PC-3 (cell line): ENCODE data around the gene PERP. TPM values are rescaled to one million over a fixed set of nuclear protein-coding genes. Genes with fewer than 3 reads are reported as not detected.

Experiments used
- ATAC-seq: fragments of 200-7000 bp; cut with Tn5 transposase; 2 replicates; pipeline ENCODE4 v1.9.1; 2020; ENCODE audit warnings: mild to moderate bottlenecking, moderate library complexity
- BruUV-seq: library from RNA; stranded (reverse); fragments of 400-500 nt; replicated peaks from 2 replicates; lab custom pipeline; 2021; lab: Mats Ljungman, UMichigan
- CTCF ChIA-PET: fragments of 300-600 bp; sonication (Branson Sonifier 250); formaldehyde crosslinking; loops from one replicate; lab custom pipeline; 2022; ENCODE audit warnings: antibody characterized with exemption; lab: Charles Lee
- POLR2A ChIA-PET: fragments of 300-600 bp; sonication (Branson Sonifier 250); formaldehyde crosslinking; loops from one replicate; lab custom pipeline; 2022; ENCODE audit warnings: antibody characterized with exemption; ENCODE audit not compliant: unreplicated experiment; lab: Charles Lee
- DNase-seq: peaks from one replicate; pipeline ENCODE4 v3.0.0-alpha.2; 2015
- H2AFZ ChIP-seq: fragments of 300-600 bp; sonication (generic); 2 replicates; pipeline ENCODE4 v1.6.0; 2016; ENCODE audit warnings: antibody characterized with exemption, low read length
- H3F3A ChIP-seq: fragments of 300-600 bp; sonication (generic); one replicate; pipeline ENCODE4 v1.6.0; 2017; ENCODE audit warnings: antibody characterized with exemption, low read length, control low read depth, mild to moderate bottlenecking; ENCODE audit not compliant: unreplicated experiment
- H3K27ac ChIP-seq: fragments of 300-600 bp; sonication (generic); 2 replicates; pipeline ENCODE4 v1.5.1; 2016; ENCODE audit warnings: mild to moderate bottlenecking, low read length
- H3K27me3 ChIP-seq: fragments of 300-600 bp; sonication (generic); 2 replicates; pipeline ENCODE4 v1.6.1; 2016; ENCODE audit warnings: low read length, mixed read lengths
- H3K36me3 ChIP-seq: fragments of 300-600 bp; sonication (generic); 2 replicates; pipeline ENCODE4 v1.6.1; 2016; ENCODE audit warnings: low read depth, mixed run types, low read length, mixed read lengths
- H3K4me1 ChIP-seq: fragments of 300-600 bp; sonication (generic); 2 replicates; pipeline ENCODE4 v1.5.1; 2016; ENCODE audit warnings: low read length; ENCODE audit not compliant: insufficient read depth
- H3K4me2 ChIP-seq: fragments of 300-600 bp; sonication (generic); 2 replicates; pipeline ENCODE4 v1.6.0; 2016; ENCODE audit warnings: low read length
- H3K4me3 ChIP-seq: fragments of 300-600 bp; sonication (generic); 2 replicates; pipeline ENCODE4 v1.5.1; 2016; ENCODE audit warnings: mild to moderate bottlenecking, low read length, mixed read lengths
- H3K79me2 ChIP-seq: fragments of 300-600 bp; sonication (generic); 2 replicates; pipeline ENCODE4 v1.6.1; 2017; ENCODE audit warnings: low read length, mixed read lengths
- H3K9ac ChIP-seq: fragments of 300-600 bp; sonication (generic); 2 replicates; pipeline ENCODE4 v1.6.0; 2016; ENCODE audit warnings: mild to moderate bottlenecking, low read length
- H3K9me2 ChIP-seq: fragments of 300-600 bp; sonication (generic); replicated peaks from 2 replicates; pipeline ENCODE4 v1.6.1; 2016; ENCODE audit warnings: mixed run types, low read length, mixed read lengths
- H3K9me3 ChIP-seq: fragments of 300-600 bp; sonication (generic); 2 replicates; pipeline ENCODE4 v1.6.1; 2016; ENCODE audit warnings: low read length, mixed read lengths
- H4K20me1 ChIP-seq: fragments of 300-600 bp; sonication (generic); 2 replicates; pipeline ENCODE4 v1.6.1; 2016; ENCODE audit warnings: low read length, mixed read lengths
- EZH2 ChIP-seq: fragments of 300-600 bp; sonication (generic); IDR thresholded peaks from one replicate; pipeline ENCODE4 v1.6.1; 2017; ENCODE audit warnings: antibody characterized with exemption, mild to moderate bottlenecking, low read length; ENCODE audit not compliant: unreplicated experiment
- EZH2phosphoT487 ChIP-seq: fragments of 300-600 bp; sonication (generic); IDR thresholded peaks from 2 replicates; pipeline ENCODE4 v1.6.1; 2018; ENCODE audit warnings: mild to moderate bottlenecking, antibody characterized with exemption, low read length, borderline replicate concordance
- intact Hi-C: fragments of 100-400 bp; cut with micrococcal nuclease; formaldehyde crosslinking; loops from 2 replicates; pipeline ENCODE4 v1.9.0; 2023
- total RNA-seq: library from RNA; depleted of rRNA; stranded (reverse); fragments of >200 nt; gene quantifications from 2 replicates; pipeline ENCODE4 v1.2.3, GENCODE V29; 2014
- TF ChIP-seq, protein P1 (sequence below): fragments of 300-600 bp; sonication (generic); conservative IDR thresholded peaks from 2 replicates; pipeline ENCODE4 v1.5.1; 2017; ENCODE audit warnings: antibody characterized with exemption, low read depth, mild to moderate bottlenecking, low read length

The PERP gene
- total RNA-seq, 1 experiment from 2014 or later = 50.3 TPM

- no TSS peak for BruUV-seq
- no peaks in the 10 kb centered on the region for H3K79me2 ChIP-seq
- H2AFZ ChIP-seq = no peak overlapping the region
- peaks cover 14% of the 10 kb centered on the region for H3K4me1 ChIP-seq
- peaks cover 3% of the 10 kb centered on the region for H3F3A ChIP-seq
- ChIA-PET POLR2A (no interaction called here), CTCF (no interaction called here)
- H3K27me3 ChIP-seq = no peaks in the 10 kb centered on the region
- H4K20me1 ChIP-seq = no peaks in the 10 kb centered on the region
- DNase-seq (no peak), ATAC-seq (no peak)
- no peaks in the 10 kb centered on the region for H3K36me3 ChIP-seq
- no peaks in the 10 kb centered on the region for H3K9me2 ChIP-seq
- H3K4me2 ChIP-seq = no peak overlapping the region
- no peaks in the 10 kb centered on the region for H3K9me3 ChIP-seq
- H3K9ac ChIP-seq = no peak overlapping the region
- TF ChIP-seq EZH2 (no peak), EZH2phosphoT487 (no peak)
- TF ChIP-seq, protein P1, sequence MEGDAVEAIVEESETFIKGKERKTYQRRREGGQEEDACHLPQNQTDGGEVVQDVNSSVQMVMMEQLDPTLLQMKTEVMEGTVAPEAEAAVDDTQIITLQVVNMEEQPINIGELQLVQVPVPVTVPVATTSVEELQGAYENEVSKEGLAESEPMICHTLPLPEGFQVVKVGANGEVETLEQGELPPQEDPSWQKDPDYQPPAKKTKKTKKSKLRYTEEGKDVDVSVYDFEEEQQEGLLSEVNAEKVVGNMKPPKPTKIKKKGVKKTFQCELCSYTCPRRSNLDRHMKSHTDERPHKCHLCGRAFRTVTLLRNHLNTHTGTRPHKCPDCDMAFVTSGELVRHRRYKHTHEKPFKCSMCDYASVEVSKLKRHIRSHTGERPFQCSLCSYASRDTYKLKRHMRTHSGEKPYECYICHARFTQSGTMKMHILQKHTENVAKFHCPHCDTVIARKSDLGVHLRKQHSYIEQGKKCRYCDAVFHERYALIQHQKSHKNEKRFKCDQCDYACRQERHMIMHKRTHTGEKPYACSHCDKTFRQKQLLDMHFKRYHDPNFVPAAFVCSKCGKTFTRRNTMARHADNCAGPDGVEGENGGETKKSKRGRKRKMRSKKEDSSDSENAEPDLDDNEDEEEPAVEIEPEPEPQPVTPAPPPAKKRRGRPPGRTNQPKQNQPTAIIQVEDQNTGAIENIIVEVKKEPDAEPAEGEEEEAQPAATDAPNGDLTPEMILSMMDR = no peak
- intact Hi-C loops = no loop called here
- H3K4me3 ChIP-seq = no peak overlapping the region
- no peak overlapping the region for H3K27ac ChIP-seq
Measured at GRCh38 chr6:138078491-138078890, 28.7 kb downstream of the PERP start.

DNA sequence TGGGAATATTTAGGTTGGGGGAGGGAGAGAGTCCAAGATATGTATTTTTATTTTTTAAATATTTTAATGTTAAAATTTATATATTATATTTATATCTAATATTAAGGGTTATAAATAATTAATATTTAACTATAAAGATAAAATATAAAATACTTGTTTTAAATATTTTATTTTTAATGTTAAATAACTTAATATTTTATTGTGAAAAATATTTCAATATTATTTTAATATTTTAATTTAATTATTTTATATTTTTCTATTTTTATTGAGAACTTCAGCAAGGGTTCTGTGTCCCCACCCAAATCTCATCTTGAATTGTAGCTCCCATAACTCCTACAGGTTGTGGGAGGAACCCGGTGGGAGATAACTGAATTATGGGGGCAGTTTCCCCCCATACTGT is 34.0 kb downstream of the PERP start:
- Histone ChIP-seq H3K4me1 (no peaks in the 10 kb centered on the region), H3K79me2 (no peaks in the 10 kb centered on the region), H3K36me3 (no peaks in the 10 kb centered on the region), H3K27ac (no peak overlapping the region), H2AFZ (no peak overlapping the region), H4K20me1 (no peaks in the 10 kb centered on the region), H3K4me3 (no peak overlapping the region), H3K9me2 (no peaks in the 10 kb centered on the region), H3K4me2 (no peak overlapping the region), H3K9me3 (no peaks in the 10 kb centered on the region), H3K9ac (no peak overlapping the region), H3K27me3 (no peaks in the 10 kb centered on the region), H3F3A (no peaks in the 10 kb centered on the region)
- intact Hi-C loops = no loop called here
- BruUV-seq = no TSS peak
- no peak for ATAC-seq
- no peak for DNase-seq
- TF ChIP-seq EZH2 = no peak
- TF ChIP-seq, protein P1 = no peak
- no peak for TF ChIP-seq EZH2phosphoT487
- CTCF ChIA-PET = no interaction called here
- POLR2A ChIA-PET = no interaction called here

DNA sequence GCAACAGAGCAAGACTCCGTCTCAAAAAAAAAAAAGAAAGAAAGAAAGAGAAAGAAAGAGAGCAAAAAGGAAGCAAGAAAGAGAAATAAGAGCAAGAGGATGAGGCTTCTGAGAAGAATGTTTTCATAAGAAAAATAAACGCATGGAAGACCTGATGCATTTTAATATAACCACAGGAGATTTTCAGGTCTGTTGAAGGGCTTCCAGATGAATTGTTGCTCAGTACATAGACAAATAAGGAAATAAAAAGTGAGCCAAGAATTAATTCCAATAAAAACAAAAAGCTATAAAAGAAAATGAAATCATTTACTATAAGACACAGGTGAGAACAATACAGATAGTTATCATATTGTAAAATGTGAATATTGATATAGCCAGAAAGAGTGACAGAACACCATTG is 43.5 kb downstream of the PERP start:
- H3K27me3 ChIP-seq = no peaks in the 10 kb centered on the region
- H3F3A ChIP-seq = no peaks in the 10 kb centered on the region
- H3K79me2 ChIP-seq = no peaks in the 10 kb centered on the region
- no peak overlapping the region for H3K27ac ChIP-seq
- DNase-seq (no peak), ATAC-seq (no peak)
- ChIA-PET POLR2A (no interaction called here), CTCF (no interaction called here)
- H3K4me1 ChIP-seq = no peaks in the 10 kb centered on the region
- no TSS peak for BruUV-seq
- H2AFZ ChIP-seq = no peak overlapping the region
- no peak for TF ChIP-seq EZH2
- TF ChIP-seq, protein P1 = no peak
- TF ChIP-seq EZH2phosphoT487 = no peak
- no peak overlapping the region for H3K4me2 ChIP-seq
- H3K4me3 ChIP-seq = no peak overlapping the region
- no peaks in the 10 kb centered on the region for H3K36me3 ChIP-seq
- no peak overlapping the region for H3K9ac ChIP-seq
- intact Hi-C loops = no loop called here
- H4K20me1 ChIP-seq = no peaks in the 10 kb centered on the region
- H3K9me2 ChIP-seq = no peaks in the 10 kb centered on the region
- H3K9me3 ChIP-seq = no peaks in the 10 kb centered on the region
